Fibroblast of skin of right quadriceps (primary cell): ENCODE results near the gene PLCH2.
A peak's percentile ranks its signal among the peaks of the same experiment; 100 is the strongest.
"Not testable (repeated sequence)": the region's sequence is repeated elsewhere in the genome, so short reads cannot be mapped to it uniquely, and the experiment has no call there.

Experiments used
- DNase-seq: peaks from one replicate; pipeline ENCODE4 v3.0.0-alpha.2; 2013

PLCH2 gene

DNA sequence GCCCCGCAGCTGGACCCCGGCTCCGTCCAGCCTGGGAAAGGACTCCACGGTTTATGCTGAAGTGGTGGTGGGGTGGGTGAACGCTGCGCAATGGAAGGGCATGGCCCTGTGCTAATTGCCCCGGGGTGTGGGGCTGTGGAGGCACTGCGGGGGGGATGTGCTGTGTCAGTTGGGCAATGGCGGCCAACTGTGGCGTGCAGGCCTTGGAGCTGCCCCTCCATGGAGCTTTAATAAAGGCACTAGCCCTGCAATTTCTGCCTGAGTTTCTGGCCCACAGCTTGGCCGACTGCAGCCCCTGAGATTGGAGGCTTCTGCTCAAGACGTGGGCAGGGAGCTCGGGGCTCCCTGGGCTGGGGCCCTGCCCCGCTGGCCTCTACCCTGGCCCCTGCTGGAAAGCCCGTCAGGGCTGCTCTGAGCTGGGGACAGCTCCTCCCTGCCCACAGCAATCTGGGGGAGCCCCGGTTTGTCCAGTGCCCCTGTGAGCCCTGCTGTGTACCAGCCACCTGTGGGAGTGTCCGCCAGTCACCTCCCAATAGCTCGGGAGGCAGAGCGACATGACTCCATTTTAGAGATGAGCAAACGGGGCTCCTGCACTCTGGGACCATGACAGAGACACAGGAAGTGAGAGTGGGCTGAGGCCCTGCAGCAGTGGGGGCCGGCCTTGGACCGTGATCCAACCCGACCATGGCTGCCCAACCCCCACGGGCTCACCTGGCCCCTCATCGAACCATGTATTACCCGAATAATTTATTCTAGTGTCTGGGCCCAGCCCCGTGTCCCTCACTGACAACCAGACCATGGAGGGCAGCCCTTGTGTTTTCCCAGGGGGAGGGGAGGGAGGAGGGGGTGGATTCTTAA, 71.3 kb downstream of the PLCH2 start:
- no peak for DNase-seq

- DNase-seq: peak; percentile 50
Observed at GRCh38 chr1:2548068-2548589, 72.0 kb downstream of the PLCH2 start.

- DNase-seq: not testable (repeated sequence)
Observed at GRCh38 chr1:2549367-2550029, 73.4 kb downstream of the PLCH2 start.

GRCh38 chr1:2550309-2550861, 74.3 kb downstream of the PLCH2 start:
- not testable (repeated sequence) for DNase-seq

DNA sequence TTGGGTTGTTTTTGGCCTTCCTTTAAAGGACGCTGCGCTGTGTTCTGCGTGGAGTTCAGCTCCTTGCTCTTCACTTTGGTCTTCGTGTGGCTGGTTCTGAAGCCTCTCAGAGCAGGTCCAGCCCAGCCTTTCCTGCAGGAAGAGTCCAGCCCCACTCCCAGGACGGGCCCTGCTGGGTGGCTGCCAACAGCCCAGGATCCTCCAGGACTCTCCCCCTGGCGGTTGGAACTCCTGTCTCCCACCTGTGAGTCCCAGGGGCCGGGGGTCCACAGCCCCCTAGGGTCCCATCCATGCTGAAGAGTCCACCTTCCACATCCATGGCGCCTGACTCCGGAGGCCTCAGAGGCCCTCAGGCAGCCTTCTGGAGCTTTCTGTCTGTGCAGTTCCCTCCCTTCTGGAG, 75.5 kb downstream of the PLCH2 start:
- DNase-seq: not testable (repeated sequence)

GRCh38 chr1:2552189-2552588, 76.1 kb downstream of the PLCH2 start:
- DNase-seq: no peak

GRCh38 chr1:2553076-2553475, 77.0 kb downstream of the PLCH2 start:
- DNase-seq: not testable (repeated sequence)

DNA sequence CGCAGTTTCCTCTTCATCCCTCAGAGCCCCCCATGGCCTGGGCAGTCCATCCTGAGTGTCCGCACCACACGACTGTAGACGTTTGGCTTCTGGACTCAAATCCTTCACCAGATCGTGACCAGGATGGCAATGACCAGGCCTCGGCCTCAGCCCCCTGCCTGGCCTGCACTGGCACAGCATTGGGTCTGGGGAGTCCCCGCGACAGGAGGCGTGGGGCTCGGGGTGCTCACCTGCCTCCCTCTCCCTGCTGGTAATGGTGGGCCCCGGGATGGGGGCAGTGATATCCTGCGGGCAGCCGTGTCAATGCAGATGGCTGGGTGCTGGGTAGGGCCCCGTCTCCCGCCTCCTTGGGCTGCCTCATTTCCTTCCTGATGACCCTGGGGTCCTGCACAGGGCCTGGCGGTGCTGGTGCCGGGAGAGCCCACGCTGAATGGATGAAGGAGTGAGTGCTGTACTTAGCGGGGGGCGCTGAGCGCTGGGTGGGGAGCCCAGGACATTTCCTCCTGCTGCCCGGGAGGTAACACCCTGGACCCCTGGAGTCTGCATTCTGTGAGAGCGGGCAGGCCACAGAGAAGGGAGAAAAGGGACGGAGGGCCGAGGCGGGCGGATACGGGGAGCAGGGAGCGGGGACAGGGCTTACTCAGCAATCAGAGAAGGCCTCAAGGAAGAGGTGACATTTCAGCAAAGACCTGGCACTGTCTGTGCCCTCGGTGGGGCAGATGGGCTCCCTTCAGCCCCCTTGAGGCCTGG, 78.0 kb downstream of the PLCH2 start:
- DNase-seq: no peak

DNA sequence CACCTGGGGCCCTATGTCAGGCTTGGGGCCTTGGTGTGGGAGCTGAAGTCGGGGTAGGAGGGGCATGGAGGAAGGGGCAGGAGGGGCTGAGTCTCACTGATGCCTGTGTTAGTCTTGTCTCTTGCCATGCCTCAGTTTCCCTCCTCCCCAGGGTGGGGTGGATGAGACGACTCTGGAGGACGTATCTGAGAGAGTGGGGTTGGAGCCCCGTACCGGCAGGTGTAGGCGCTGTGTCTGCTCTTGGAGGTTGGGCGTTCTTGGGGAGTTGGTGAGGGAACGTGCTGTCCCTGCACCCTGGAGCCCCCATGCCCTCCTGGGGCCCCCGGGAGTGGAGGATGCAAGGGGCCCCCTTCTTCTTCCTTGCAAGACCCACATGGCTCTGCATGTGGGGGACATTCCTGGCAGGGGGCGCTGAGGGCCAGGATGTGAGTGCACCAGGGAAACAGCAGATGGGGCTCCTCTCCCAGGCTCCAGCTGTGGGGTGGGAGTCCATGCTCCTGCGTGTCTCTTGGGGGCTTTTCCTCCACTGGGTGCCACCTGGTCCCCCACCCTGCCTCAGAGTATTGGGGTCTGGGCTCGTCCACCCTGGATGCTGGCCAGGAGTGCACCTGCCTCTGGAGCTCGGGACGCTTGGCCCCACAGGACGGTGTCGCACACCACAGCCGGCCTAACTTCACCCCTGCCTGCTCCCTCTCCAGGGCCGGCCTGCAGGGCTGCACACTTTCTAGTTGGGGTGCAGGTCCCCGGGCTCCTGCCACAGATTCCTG, 78.7 kb downstream of the PLCH2 start:
- no peak for DNase-seq
